Endothelial cell (in vitro differentiated cells): ENCODE measurements around the gene FMN2. TPM values are rescaled to one million over a fixed set of nuclear protein-coding genes. Genes with fewer than 3 reads are reported as not detected.

Source experiments
- DNase-seq: peaks from one replicate; pipeline ENCODE4 v3.0.0; 2021; ENCODE audit warnings: low spot score
- H3K27ac Mint-ChIP-seq: one replicate; pipeline ENCODE4 v1.8.0; 2021; ENCODE audit warnings: mixed read lengths, inconsistent platforms; ENCODE audit not compliant: unreplicated experiment
- H3K27me3 Mint-ChIP-seq: one replicate; pipeline ENCODE4 v1.8.0; 2021; ENCODE audit warnings: mild to moderate bottlenecking, moderate library complexity, mixed read lengths, inconsistent platforms; ENCODE audit not compliant: unreplicated experiment
- H3K36me3 Mint-ChIP-seq: one replicate; pipeline ENCODE4 v1.8.0; 2021; ENCODE audit warnings: mild to moderate bottlenecking, low read depth, mixed read lengths, inconsistent platforms; ENCODE audit not compliant: unreplicated experiment
- H3K4me1 Mint-ChIP-seq: one replicate; pipeline ENCODE4 v1.8.0; 2021; ENCODE audit warnings: mild to moderate bottlenecking, mixed read lengths, inconsistent platforms; ENCODE audit not compliant: unreplicated experiment
- H3K4me3 Mint-ChIP-seq: one replicate; pipeline ENCODE4 v1.8.0; 2021; ENCODE audit warnings: mild to moderate bottlenecking, mixed read lengths, inconsistent platforms; ENCODE audit not compliant: unreplicated experiment
- H3K9me3 Mint-ChIP-seq: one replicate; pipeline ENCODE4 v1.8.0; 2021; ENCODE audit warnings: mixed read lengths, inconsistent platforms; ENCODE audit not compliant: unreplicated experiment
- CTCF ChIP-seq: fragments of 200-600 bp; sonication (generic); IDR thresholded peaks from one replicate; pipeline ENCODE4 v1.5.0; 2021; ENCODE audit warnings: antibody characterized with exemption; ENCODE audit not compliant: unreplicated experiment
- total RNA-seq: library from RNA; stranded (reverse); fragmentation: NEBNext Ultra II Directional; extraction: Animal tissue kit (Norgen Biotek cat#: 25700); gene quantifications from one replicate; pipeline ENCODE4 v1.2.1, GENCODE V29; 2021; ENCODE audit not compliant: unreplicated experiment

Gene FMN2
- total RNA-seq, 1 donor from 2014 or later: 2.6 TPM

GRCh38 chr1:240306673-240307072 is 215.0 kb downstream of the FMN2 start:
- H3K4me1 Mint-ChIP-seq: no peaks in the 10 kb centered on the region
- TF ChIP-seq CTCF: no peak
- no peak overlapping the region for H3K27ac Mint-ChIP-seq
- no peak overlapping the region for H3K4me3 Mint-ChIP-seq
- H3K9me3 Mint-ChIP-seq: peaks cover 4% of the 10 kb centered on the region
- no peak for DNase-seq
- H3K27me3 Mint-ChIP-seq: no peaks in the 10 kb centered on the region
- H3K36me3 Mint-ChIP-seq: no peaks in the 10 kb centered on the region

GRCh38 chr1:240308096-240308495 is 216.4 kb downstream of the FMN2 start:
- Mint-ChIP-seq H3K27ac (no peak overlapping the region), H3K4me3 (no peak overlapping the region), H3K36me3 (no peaks in the 10 kb centered on the region), H3K27me3 (no peaks in the 10 kb centered on the region), H3K9me3 (peaks cover 4% of the 10 kb centered on the region), H3K4me1 (peaks cover 3% of the 10 kb centered on the region)
- TF ChIP-seq CTCF: no peak
- no peak for DNase-seq

GRCh38 chr1:240309769-240310168 is 218.1 kb downstream of the FMN2 start:
- no peak for DNase-seq
- Mint-ChIP-seq H3K9me3 (no peaks in the 10 kb centered on the region), H3K4me1 (peaks cover 3% of the 10 kb centered on the region), H3K36me3 (no peaks in the 10 kb centered on the region), H3K4me3 (no peak overlapping the region), H3K27ac (no peak overlapping the region), H3K27me3 (no peaks in the 10 kb centered on the region)
- TF ChIP-seq CTCF: no peak

- H3K4me3 Mint-ChIP-seq: no peak overlapping the region
- peaks cover 3% of the 10 kb centered on the region for H3K4me1 Mint-ChIP-seq
- H3K27me3 Mint-ChIP-seq: no peaks in the 10 kb centered on the region
- TF ChIP-seq CTCF: no peak
- H3K9me3 Mint-ChIP-seq: no peaks in the 10 kb centered on the region
- H3K27ac Mint-ChIP-seq: no peak overlapping the region
- H3K36me3 Mint-ChIP-seq: no peaks in the 10 kb centered on the region
- DNase-seq: no peak
These were observed 218.7 kb downstream of the FMN2 start for GRCh38 chr1:240310226-240310925.

- Mint-ChIP-seq H3K36me3 (no peaks in the 10 kb centered on the region), H3K4me3 (no peak overlapping the region), H3K4me1 (peaks cover 8% of the 10 kb centered on the region), H3K9me3 (no peaks in the 10 kb centered on the region), H3K27ac (no peak overlapping the region), H3K27me3 (no peaks in the 10 kb centered on the region)
- DNase-seq: no peak
- TF ChIP-seq CTCF: no peak
These were observed 221.2 kb downstream of the FMN2 start for GRCh38 chr1:240312872-240313271.
